ENCODE measurements around the gene EXOC3L4.

- TF ChIP-seq CTCF (IDR thresholded peaks at IDR 0.05; ENCODE audit: low read depth, low read length) (no peak), EZH2phosphoT487 (IDR thresholded peaks at IDR 0.05; ENCODE audit: low read depth) (no peak)
Observed at GRCh38 chr14:103118663-103119404, 24.3 kb downstream of the EXOC3L4 start.

Data from OCI-LY3 (cell line).